Measurements from ENCODE around the gene TNFRSF9.

DNA sequence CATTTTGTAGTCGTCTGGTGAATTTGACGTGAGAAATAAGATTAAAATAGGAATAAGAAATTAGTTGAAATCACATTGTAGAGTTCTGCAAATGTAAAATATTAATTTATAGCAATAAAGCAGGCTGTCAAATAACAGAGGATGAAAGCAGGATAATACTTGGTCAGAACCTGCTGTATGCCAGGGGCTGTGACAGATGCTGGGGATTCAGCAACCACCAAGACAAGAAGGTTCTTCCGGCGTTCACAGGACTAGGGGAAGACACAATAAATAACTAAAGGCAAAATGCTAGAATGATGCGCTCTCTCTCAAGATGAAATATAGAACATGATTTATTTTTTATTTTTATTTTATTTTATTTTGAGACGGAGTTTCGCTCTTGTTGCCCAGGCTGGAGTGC lies 14.0 kb upstream of the TNFRSF9 start:
- TF ChIP-seq, protein P1, sequence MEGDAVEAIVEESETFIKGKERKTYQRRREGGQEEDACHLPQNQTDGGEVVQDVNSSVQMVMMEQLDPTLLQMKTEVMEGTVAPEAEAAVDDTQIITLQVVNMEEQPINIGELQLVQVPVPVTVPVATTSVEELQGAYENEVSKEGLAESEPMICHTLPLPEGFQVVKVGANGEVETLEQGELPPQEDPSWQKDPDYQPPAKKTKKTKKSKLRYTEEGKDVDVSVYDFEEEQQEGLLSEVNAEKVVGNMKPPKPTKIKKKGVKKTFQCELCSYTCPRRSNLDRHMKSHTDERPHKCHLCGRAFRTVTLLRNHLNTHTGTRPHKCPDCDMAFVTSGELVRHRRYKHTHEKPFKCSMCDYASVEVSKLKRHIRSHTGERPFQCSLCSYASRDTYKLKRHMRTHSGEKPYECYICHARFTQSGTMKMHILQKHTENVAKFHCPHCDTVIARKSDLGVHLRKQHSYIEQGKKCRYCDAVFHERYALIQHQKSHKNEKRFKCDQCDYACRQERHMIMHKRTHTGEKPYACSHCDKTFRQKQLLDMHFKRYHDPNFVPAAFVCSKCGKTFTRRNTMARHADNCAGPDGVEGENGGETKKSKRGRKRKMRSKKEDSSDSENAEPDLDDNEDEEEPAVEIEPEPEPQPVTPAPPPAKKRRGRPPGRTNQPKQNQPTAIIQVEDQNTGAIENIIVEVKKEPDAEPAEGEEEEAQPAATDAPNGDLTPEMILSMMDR (conservative IDR thresholded peaks at IDR 0.05) = no peak
- no peak for TF ChIP-seq ZFX (IDR thresholded peaks at IDR 0.05)

All from C4-2B (cell line).